GM12891 (cell line): ENCODE measurements around the gene TIGD3.

Experiments
- PAX5 ChIP-seq: IDR thresholded peaks from 2 replicates; pipeline ENCODE4 v1.6.1; 2011; ENCODE audit warnings: low read length, moderate library complexity, mild to moderate bottlenecking; ENCODE audit not compliant: insufficient read depth, severe bottlenecking
- POLR2A ChIP-seq: IDR thresholded peaks from 2 replicates; pipeline ENCODE4 v1.6.1; 2011; ENCODE audit warnings: low read depth, low read length, control low read depth
- POLR2AphosphoS5 ChIP-seq: IDR thresholded peaks from 2 replicates; pipeline ENCODE4 v1.6.1; 2011; ENCODE audit warnings: low read depth, low read length, control low read depth
- SPI1 ChIP-seq: IDR thresholded peaks from 2 replicates; pipeline ENCODE4 v1.6.1; 2011; ENCODE audit warnings: low read depth, low read length, control low read depth
- TAF1 ChIP-seq: IDR thresholded peaks from 2 replicates; pipeline ENCODE4 v1.6.1; 2011; ENCODE audit warnings: low read depth, low read length, control low read depth

DNA sequence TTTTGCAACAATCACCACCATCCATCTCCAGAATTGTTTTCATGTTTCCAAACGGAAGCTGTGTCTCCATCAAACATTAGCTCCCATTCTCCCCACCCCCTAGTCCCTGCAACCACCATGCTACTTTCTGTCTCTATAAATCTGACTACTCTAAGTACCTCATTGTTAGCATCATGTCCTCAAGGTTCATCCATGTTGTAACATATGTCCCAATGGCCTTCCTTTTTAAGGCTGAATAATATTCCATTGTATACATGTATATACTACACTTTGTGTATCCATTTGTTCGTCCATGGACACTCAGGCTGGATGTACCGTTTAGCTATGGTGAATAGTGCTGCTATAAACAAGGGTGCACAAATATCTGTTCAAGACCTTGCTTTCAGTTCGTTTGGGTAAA lies 29.1 kb upstream of the TIGD3 start:
- TF ChIP-seq POLR2AphosphoS5 (no peak), POLR2A (no peak), TAF1 (no peak), PAX5 (no peak), SPI1 (no peak)
